COLO668 (cell line): ENCODE measurements around the gene ENTREP1.
A peak's percentile ranks its signal among the peaks of the same experiment; 100 is the strongest.
"Not testable (repeated sequence)": the region's sequence is repeated elsewhere in the genome, so short reads cannot be mapped to it uniquely, and the experiment has no call there.

Experiments used
- DNase-seq: peaks from one replicate; lab custom pipeline; 2025; ENCODE audit not compliant: unreplicated experiment; lab: John Stamatoyannopoulos, UW

ENTREP1 gene

GRCh38 chr9:69324549-69325401 lies at the start of gene ENTREP1:
Gene ENTREP1, plus strand, starts transcription at chr9:69325215. Its CDS starts 95 bp downstream, at chr9:69325310.
- DNase-seq, result peak; percentile 86

GRCh38 chr9:69276775-69277174 lies 48.2 kb upstream of the ENTREP1 start:
- no peak for DNase-seq

GRCh38 chr9:69279084-69279731 lies 45.8 kb upstream of the ENTREP1 start:
- no peak for DNase-seq

- no peak for DNase-seq
Measured at GRCh38 chr9:69279733-69280132, 45.3 kb upstream of the ENTREP1 start.

- DNase-seq, result no peak
Measured at GRCh38 chr9:69283003-69283402, 42.0 kb upstream of the ENTREP1 start.

GRCh38 chr9:69292078-69292477 lies 32.9 kb upstream of the ENTREP1 start:
- no peak for DNase-seq

- DNase-seq, result no peak
Measured at GRCh38 chr9:69293156-69293555, 31.9 kb upstream of the ENTREP1 start.

- no peak for DNase-seq
Measured at GRCh38 chr9:69295872-69296552, 29.0 kb upstream of the ENTREP1 start.

GRCh38 chr9:69297300-69297980 lies 27.6 kb upstream of the ENTREP1 start:
- DNase-seq, result no peak

GRCh38 chr9:69299315-69299714 lies 25.7 kb upstream of the ENTREP1 start:
- DNase-seq, result no peak

- DNase-seq, result no peak
Measured at GRCh38 chr9:69299826-69300225, 25.2 kb upstream of the ENTREP1 start.

- DNase-seq, result no peak
Measured at GRCh38 chr9:69303331-69303730, 21.7 kb upstream of the ENTREP1 start.

GRCh38 chr9:69306895-69307445 lies 18.0 kb upstream of the ENTREP1 start:
- DNase-seq, result not testable (repeated sequence)

GRCh38 chr9:69307446-69308205 lies 17.4 kb upstream of the ENTREP1 start:
- no peak for DNase-seq

- DNase-seq, result no peak
Measured at GRCh38 chr9:69308206-69308931, 16.6 kb upstream of the ENTREP1 start.

- DNase-seq, result no peak
Measured at GRCh38 chr9:69313175-69313574, 11.8 kb upstream of the ENTREP1 start.

- DNase-seq, result no peak
Measured at GRCh38 chr9:69314547-69314946, 10.5 kb upstream of the ENTREP1 start.

- no peak for DNase-seq
Measured at GRCh38 chr9:69317081-69317480, 7.9 kb upstream of the ENTREP1 start.

- no peak for DNase-seq
Measured at GRCh38 chr9:69317894-69318293, 7.1 kb upstream of the ENTREP1 start.
